A549 (cell line): ENCODE data around the gene PLD2. TPM values are rescaled to one million over a fixed set of nuclear protein-coding genes. Genes with fewer than 3 reads are reported as not detected.

Experiments
- ATAC-seq, 2 experiments: fragments of 200-7000 bp in 1 of 2; fragments of >200 bp in 1 of 2; cut with Nextera tagmentation in 1 of 2; cut with Tn5 transposase in 1 of 2; 3 replicates each; pipeline versions ENCODE4 v1.8.0 to v1.9.1; 2018 to 2020; ENCODE audit warnings: mild to moderate bottlenecking in 1 of 2, moderate library complexity in 1 of 2
- CTCF ChIA-PET: fragments of 300-600 bp; sonication (Branson Sonifier 250); formaldehyde crosslinking; extraction: SDS; loops from one replicate; lab custom pipeline; 2021; ENCODE audit warnings: antibody characterized with exemption, inconsistent platforms; lab: Yijun Ruan, JAX
- POLR2A ChIA-PET: fragments of 350-600 bp; formaldehyde crosslinking; extraction: SDS; loops from one replicate; lab custom pipeline; 2021; ENCODE audit warnings: antibody characterized with exemption, inconsistent platforms; lab: Yijun Ruan, JAX
- DNase-seq, 2 experiments: peaks; one replicate each; pipeline versions ENCODE4 v3.0.0 to v3.0.0-alpha.2; 2011 to 2016; ENCODE audit warnings: low read depth in 1 of 2, low spot score in 1 of 2
- FAIRE-seq: peaks from 2 replicates; lab custom pipeline; 2011; peaks lifted over from hg19 to GRCh38; lab: Jason Lieb, UNC
- H3K27ac ChIP-seq, 2 experiments: fragments of >200 bp; sonication (Bioruptor Twin); formaldehyde crosslinking; 3 replicates each; pipeline ENCODE4 v1.5.1; 2016 to 2017
- H3K4me1 ChIP-seq: fragments of >200 bp; sonication (Bioruptor Twin); formaldehyde crosslinking; 3 replicates; pipeline ENCODE4 v1.6.1; 2016
- H3K4me2 ChIP-seq: fragments of >200 bp; sonication (Bioruptor Twin); formaldehyde crosslinking; 3 replicates; pipeline ENCODE4 v1.6.1; 2016
- H3K4me3 ChIP-seq: fragments of >200 bp; sonication (Bioruptor Twin); formaldehyde crosslinking; 3 replicates; pipeline ENCODE4 v1.5.1; 2016
- H3K9me3 ChIP-seq: fragments of >200 bp; sonication (Bioruptor Twin); formaldehyde crosslinking; 3 replicates; pipeline ENCODE4 v1.6.1; 2016
- BHLHE40 ChIP-seq: IDR thresholded peaks from 2 replicates; pipeline ENCODE4 v1.6.1; 2012; ENCODE audit warnings: low read depth, low read length, inconsistent platforms
- CBX2 ChIP-seq: fragments of 200-600 bp; sonication (generic); IDR thresholded peaks from 2 replicates; pipeline ENCODE4 v1.6.1; 2016; ENCODE audit warnings: low read depth, mild to moderate bottlenecking, borderline replicate concordance
- CBX8 ChIP-seq: fragments of 200-600 bp; sonication (generic); IDR thresholded peaks from 2 replicates; pipeline ENCODE4 v1.6.1; 2016
- CHD4 ChIP-seq: fragments of 200-600 bp; sonication (generic); IDR thresholded peaks from 2 replicates; pipeline ENCODE4 v1.6.1; 2016; ENCODE audit warnings: antibody characterized with exemption, mild to moderate bottlenecking, borderline replicate concordance
- EHMT2 ChIP-seq: fragments of 200-600 bp; sonication (generic); IDR thresholded peaks from 2 replicates; pipeline ENCODE4 v1.6.1; 2016; ENCODE audit warnings: antibody characterized with exemption, low read depth, mild to moderate bottlenecking, moderate library complexity
- GATA3 ChIP-seq: IDR thresholded peaks from 2 replicates; pipeline ENCODE4 v1.6.1; 2012; ENCODE audit warnings: borderline replicate concordance
- HDAC2 ChIP-seq: fragments of 200-600 bp; sonication (generic); IDR thresholded peaks from 2 replicates; pipeline ENCODE4 v1.6.1; 2016
- HEYL ChIP-seq: fragments of 250-450 bp; sonication (Bioruptor Pico); IDR thresholded peaks from 2 replicates; pipeline ENCODE4 v1.8.0; 2021; ENCODE audit warnings: mild to moderate bottlenecking, moderate library complexity
- HOXA7 ChIP-seq: fragments of 250-450 bp; sonication (Bioruptor Pico); IDR thresholded peaks from 2 replicates; pipeline ENCODE4 v1.5.0; 2020; ENCODE audit warnings: mild to moderate bottlenecking, moderate library complexity
- HOXB13 ChIP-seq: fragments of 250-450 bp; sonication (Bioruptor Pico); IDR thresholded peaks from 2 replicates; pipeline ENCODE4 v1.5.0; 2020; ENCODE audit warnings: low read depth, mild to moderate bottlenecking, moderate library complexity
- HOXB5 ChIP-seq: fragments of 250-450 bp; sonication (Bioruptor Pico); IDR thresholded peaks from 2 replicates; pipeline ENCODE4 v1.5.0; 2020; ENCODE audit warnings: mild to moderate bottlenecking, moderate library complexity
- MAFK ChIP-seq: fragments of 450-650 bp; IDR thresholded peaks from 2 replicates; pipeline ENCODE4 v1.6.1; 2014; ENCODE audit not compliant: partially characterized antibody
- MAZ ChIP-seq: fragments of 150-350 bp; IDR thresholded peaks from 2 replicates; pipeline ENCODE4 v1.6.1; 2014; ENCODE audit warnings: antibody characterized with exemption, low read depth, low read length, borderline replicate concordance
- NPAS2 ChIP-seq: fragments of 250-450 bp; sonication (Bioruptor Pico); IDR thresholded peaks from 2 replicates; pipeline ENCODE4 v1.8.0; 2022; ENCODE audit warnings: mild to moderate bottlenecking, moderate library complexity, borderline replicate concordance
- PHF8 ChIP-seq: fragments of 200-600 bp; sonication (generic); IDR thresholded peaks from 2 replicates; pipeline ENCODE4 v1.6.1; 2016; ENCODE audit warnings: low read depth, mild to moderate bottlenecking, antibody characterized with exemption, moderate library complexity, borderline replicate concordance
- POLR2A ChIP-seq: IDR thresholded peaks from 2 replicates; pipeline ENCODE4 v1.6.1; 2012; ENCODE audit warnings: mild to moderate bottlenecking, low read length
- RAD21 ChIP-seq, 2 experiments: fragments of >200 bp in 1 of 2; sonication (Bioruptor Twin) in 1 of 2; formaldehyde crosslinking in 1 of 2; IDR thresholded peaks in 1 of 2; conservative IDR thresholded peaks in 1 of 2; 2 replicates in 1 of 2; 3 replicates in 1 of 2; pipeline ENCODE4 v1.6.1; 2012 to 2018; ENCODE audit warnings: inconsistent platforms in 1 of 2
- RFX5 ChIP-seq: fragments of 450-650 bp; IDR thresholded peaks from 2 replicates; pipeline ENCODE4 v1.7.1; 2014; ENCODE audit warnings: antibody characterized with exemption, mild to moderate bottlenecking, moderate library complexity
- SMC3 ChIP-seq: fragments of >200 bp; sonication (Bioruptor Twin); formaldehyde crosslinking; IDR thresholded peaks from 3 replicates; pipeline ENCODE4 v1.6.1; 2018; ENCODE audit warnings: inconsistent platforms
- SREBF2 ChIP-seq: fragments of 450-650 bp; IDR thresholded peaks from 2 replicates; pipeline ENCODE4 v1.6.1; 2014; ENCODE audit warnings: mild to moderate bottlenecking, moderate library complexity
- WGBS: methylation state at CpG from one replicate; pipeline ENCODE4 v1.1.6; 2017; ENCODE audit errors: missing lambda C conversion rate; 5-methylcytosine and 5-hydroxymethylcytosine counted together
- polyA plus RNA-seq, 4 experiments: library from polyadenylated mRNA; depleted of rRNA in 3 of 4; stranded (reverse); fragments of >200 nt; fragmentation: RNase III in 1 of 4; extraction: RNeasy Plus Mini Kit Qiagen cat#74134 plus additional on column Dnase treatment in 1 of 4; gene quantifications; 2 replicates in 3 of 4; 3 replicates in 1 of 4; pipeline ENCODE4 v1.2.3, GENCODE V29; 2011 to 2017
- TF ChIP-seq, protein P1 (sequence below): fragments of >200 bp; sonication (Bioruptor Twin); formaldehyde crosslinking; IDR thresholded peaks from 3 replicates; pipeline ENCODE4 v1.5.1; 2016
- TF ChIP-seq, protein P2 (sequence below): IDR thresholded peaks from 2 replicates; pipeline ENCODE4 v1.6.1; 2012
- TF ChIP-seq, protein P3 (sequence below): IDR thresholded peaks from 2 replicates; pipeline ENCODE4 v1.6.1; 2012
- TF ChIP-seq, protein P4 (sequence below): fragments of 250-450 bp; sonication (Bioruptor Pico); IDR thresholded peaks from 2 replicates; pipeline ENCODE4 v1.5.0; 2021; ENCODE audit warnings: mild to moderate bottlenecking, moderate library complexity, borderline replicate concordance

The PLD2 gene
- polyA plus RNA-seq, 2 of the 4 experiments (the other 2 are of a cell fraction): 17.0 to 23.0 TPM

DNA sequence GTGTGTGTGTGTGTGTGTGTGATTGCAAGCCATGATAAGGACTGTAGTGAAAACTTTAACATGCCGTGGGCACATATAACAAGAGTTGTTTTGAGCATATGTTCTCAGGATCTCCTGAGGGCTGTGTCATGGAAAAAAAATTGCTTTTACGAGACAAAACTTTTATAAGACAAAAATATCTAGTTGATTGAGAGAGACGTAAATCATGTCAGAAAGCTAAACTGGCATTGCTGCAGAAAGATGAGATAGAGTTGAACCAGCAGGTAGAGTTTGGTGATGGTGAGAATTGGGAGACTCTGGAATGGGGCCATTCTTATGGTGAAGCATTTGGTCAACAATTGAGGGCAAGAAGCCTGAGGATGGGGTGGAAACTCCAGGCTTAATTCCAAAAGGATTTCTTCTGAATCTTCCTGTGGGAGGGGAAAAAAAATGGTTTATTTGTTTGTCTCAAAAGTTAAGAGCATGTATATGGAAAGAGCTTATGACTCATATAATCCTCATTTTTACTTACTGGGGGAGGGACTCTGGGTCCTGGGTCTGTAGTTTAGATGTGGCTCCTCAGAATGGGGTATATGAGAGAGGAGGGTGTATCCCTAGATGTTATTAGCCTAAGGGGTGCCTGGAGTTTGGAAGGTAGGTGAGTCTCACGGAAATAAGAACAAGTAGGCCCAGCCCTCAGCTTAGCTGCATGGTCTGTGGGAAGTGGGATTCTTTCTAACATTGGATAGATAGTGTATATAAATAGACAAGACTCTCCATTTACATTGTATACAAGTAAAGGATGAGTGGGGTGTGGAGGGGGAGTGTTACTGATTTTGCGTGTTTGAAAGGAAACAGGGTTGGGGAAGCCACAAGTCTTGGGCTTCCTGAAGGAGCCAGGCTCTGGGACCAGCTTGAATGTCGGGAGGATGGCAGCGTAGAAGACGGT is 33.3 kb downstream of the PLD2 start:
- TF ChIP-seq HOXA7 (no peak), CBX2 (no peak), RFX5 (no peak), PHF8 (no peak), EHMT2 (no peak), RAD21 (conservative IDR thresholded peaks at IDR 0.05 in 1 of 2, IDR thresholded peaks at IDR 0.05 in 1 of 2) (no peak), HDAC2 (no peak), HEYL (no peak), CHD4 (no peak), NPAS2 (no peak), SMC3 (no peak), MAZ (no peak), GATA3 (no peak)
- TF ChIP-seq, protein P1, sequence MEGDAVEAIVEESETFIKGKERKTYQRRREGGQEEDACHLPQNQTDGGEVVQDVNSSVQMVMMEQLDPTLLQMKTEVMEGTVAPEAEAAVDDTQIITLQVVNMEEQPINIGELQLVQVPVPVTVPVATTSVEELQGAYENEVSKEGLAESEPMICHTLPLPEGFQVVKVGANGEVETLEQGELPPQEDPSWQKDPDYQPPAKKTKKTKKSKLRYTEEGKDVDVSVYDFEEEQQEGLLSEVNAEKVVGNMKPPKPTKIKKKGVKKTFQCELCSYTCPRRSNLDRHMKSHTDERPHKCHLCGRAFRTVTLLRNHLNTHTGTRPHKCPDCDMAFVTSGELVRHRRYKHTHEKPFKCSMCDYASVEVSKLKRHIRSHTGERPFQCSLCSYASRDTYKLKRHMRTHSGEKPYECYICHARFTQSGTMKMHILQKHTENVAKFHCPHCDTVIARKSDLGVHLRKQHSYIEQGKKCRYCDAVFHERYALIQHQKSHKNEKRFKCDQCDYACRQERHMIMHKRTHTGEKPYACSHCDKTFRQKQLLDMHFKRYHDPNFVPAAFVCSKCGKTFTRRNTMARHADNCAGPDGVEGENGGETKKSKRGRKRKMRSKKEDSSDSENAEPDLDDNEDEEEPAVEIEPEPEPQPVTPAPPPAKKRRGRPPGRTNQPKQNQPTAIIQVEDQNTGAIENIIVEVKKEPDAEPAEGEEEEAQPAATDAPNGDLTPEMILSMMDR: no peak
- TF ChIP-seq, protein P2, sequence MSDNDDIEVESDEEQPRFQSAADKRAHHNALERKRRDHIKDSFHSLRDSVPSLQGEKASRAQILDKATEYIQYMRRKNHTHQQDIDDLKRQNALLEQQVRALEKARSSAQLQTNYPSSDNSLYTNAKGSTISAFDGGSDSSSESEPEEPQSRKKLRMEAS: no peak
- TF ChIP-seq, protein P3, sequence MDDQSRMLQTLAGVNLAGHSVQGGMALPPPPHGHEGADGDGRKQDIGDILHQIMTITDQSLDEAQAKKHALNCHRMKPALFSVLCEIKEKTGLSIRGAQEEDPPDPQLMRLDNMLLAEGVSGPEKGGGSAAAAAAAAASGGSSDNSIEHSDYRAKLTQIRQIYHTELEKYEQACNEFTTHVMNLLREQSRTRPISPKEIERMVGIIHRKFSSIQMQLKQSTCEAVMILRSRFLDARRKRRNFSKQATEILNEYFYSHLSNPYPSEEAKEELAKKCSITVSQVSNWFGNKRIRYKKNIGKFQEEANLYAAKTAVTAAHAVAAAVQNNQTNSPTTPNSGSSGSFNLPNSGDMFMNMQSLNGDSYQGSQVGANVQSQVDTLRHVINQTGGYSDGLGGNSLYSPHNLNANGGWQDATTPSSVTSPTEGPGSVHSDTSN: no peak
- Histone ChIP-seq H3K4me2 (peak overlapping the region; percentile 19), H3K4me1 (peaks cover 26% of the 10 kb centered on the region), H3K4me3 (no peak overlapping the region), H3K27ac (no peak overlapping the region), H3K9me3 (no peaks in the 10 kb centered on the region)
- DNase-seq: no peak
- WGBS: 94% methylated on average over 8 of the region's 8 CpGs
- ChIA-PET POLR2A (no interaction called here), CTCF (interaction anchor here (0.7 to 6.0 kb wide), 7 partner anchors 9 to 420 kb away, joined by 3 to 24 read pairs (median 5); partner anchors contain the start of gene MED11)
- FAIRE-seq: no peak
- ATAC-seq: no peak

DNA sequence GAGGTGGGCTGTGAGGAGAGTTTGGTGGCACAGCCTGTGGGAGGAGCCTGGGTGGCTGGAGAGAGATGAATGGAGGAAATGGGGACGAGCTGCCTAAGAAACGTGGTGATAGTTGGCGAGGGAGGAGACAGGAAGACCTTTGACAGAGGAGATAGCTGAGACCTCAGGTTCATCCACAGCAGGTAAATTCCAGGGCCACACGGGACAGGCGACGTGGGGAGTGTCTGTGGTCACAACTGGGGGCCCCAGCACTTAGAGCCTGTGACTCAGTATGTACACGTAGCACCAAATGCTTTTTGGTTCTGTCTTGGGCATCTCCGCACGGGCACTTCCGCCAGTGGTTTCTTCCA is 33.9 kb downstream of the PLD2 start:
- WGBS: 78% methylated on average over 10 of the region's 10 CpGs
- CTCF ChIA-PET: interaction anchor here (0.7 to 6.0 kb wide), 3 partner anchors 18 to 109 kb away, joined by 3 to 24 read pairs (median 5); partner anchors contain the start of gene MED11
- no peaks in the 10 kb centered on the region for H3K9me3 ChIP-seq
- H3K4me2 ChIP-seq: no peak overlapping the region
- POLR2A ChIA-PET: no interaction called here
- H3K27ac ChIP-seq: no peak overlapping the region
- H3K4me1 ChIP-seq: peaks cover 19% of the 10 kb centered on the region
- FAIRE-seq (no peak), DNase-seq (no peak)
- TF ChIP-seq RFX5 (no peak), SREBF2 (no peak), CBX8 (no peak), HOXB13 (CRISPR knock-in tag) (no peak), HDAC2 (no peak), MAFK (no peak), POLR2A (no peak), NPAS2 (no peak), HOXB5 (CRISPR knock-in tag) (no peak), HEYL (no peak), BHLHE40 (no peak)
- TF ChIP-seq, protein P4, sequence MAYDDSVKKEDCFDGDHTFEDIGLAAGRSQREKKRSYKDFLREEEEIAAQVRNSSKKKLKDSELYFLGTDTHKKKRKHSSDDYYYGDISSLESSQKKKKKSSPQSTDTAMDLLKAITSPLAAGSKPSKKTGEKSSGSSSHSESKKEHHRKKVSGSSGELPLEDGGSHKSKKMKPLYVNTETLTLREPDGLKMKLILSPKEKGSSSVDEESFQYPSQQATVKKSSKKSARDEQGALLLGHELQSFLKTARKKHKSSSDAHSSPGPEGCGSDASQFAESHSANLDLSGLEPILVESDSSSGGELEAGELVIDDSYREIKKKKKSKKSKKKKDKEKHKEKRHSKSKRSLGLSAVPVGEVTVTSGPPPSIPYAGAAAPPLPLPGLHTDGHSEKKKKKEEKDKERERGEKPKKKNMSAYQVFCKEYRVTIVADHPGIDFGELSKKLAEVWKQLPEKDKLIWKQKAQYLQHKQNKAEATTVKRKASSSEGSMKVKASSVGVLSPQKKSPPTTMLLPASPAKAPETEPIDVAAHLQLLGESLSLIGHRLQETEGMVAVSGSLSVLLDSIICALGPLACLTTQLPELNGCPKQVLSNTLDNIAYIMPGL (CRISPR knock-in tag): no peak
- TF ChIP-seq, all 56 proteins: peak for 0
- no peak overlapping the region for H3K4me3 ChIP-seq
- no peak for ATAC-seq
